ENCODE data around the gene SLC16A6. TPM values are rescaled to one million over a fixed set of nuclear protein-coding genes. Genes with fewer than 3 reads are reported as not detected.

Gene SLC16A6
- total RNA-seq, 2 donors from 2014 or later = 0.41 to 1.2 TPM

DNA sequence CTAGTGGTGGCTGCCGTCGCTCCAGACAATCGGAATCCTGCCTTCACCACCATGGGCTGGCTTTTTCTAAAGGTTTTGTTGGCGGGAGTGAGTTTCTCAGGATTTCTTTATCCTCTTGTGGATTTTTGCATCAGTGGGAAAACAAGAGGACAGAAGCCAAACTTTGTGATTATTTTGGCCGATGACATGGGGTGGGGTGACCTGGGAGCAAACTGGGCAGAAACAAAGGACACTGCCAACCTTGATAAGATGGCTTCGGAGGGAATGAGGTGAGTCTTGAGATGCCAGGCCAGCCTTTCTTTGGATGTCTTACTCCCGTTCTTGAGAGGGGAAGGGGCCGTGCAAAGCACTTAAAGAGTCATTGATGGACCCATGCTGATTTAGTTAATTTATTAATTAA is 16.5 kb upstream of the SLC16A6 start:
- Histone ChIP-seq H3K36me3 (no peaks in the 10 kb centered on the region), H3K4me3 (no peak overlapping the region), H3K27me3 (replicated peaks; ENCODE audit: insufficient read depth) (no peaks in the 10 kb centered on the region), H3K27ac (no peak overlapping the region), H3K4me1 (ENCODE audit: control insufficient read depth in 1 of 2, low read depth in 2 of 2) (no peaks in the 10 kb centered on the region), H3K9me3 (no peaks in the 10 kb centered on the region)
- ATAC-seq (ENCODE audit: insufficient number of reproducible peaks, low FRiP score, low read depth) (no peak), DNase-seq (ENCODE audit: low spot score) (no peak)
- TF ChIP-seq CTCF (IDR thresholded peaks at IDR 0.05) = no peak

DNA sequence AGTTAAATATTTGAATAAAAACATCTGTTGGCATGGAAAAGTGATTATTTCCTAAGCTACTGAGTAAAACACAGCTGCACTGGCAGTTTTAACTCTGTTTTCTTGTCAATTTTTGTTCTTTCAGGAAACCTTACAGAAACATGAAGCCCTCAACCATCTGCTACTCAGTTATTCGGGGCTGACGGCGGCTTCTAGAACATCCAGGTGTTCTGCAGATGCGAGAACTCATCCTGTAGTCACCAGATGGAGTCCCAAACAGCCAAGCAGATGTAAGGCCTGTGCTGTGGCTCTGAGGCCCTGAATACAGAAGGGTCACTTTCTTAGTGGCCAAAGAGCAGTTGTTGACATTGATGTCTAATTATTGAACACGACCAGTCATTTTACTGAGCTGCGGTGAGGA is 15.9 kb upstream of the SLC16A6 start:
- H3K36me3 ChIP-seq = no peaks in the 10 kb centered on the region
- ATAC-seq (ENCODE audit: insufficient number of reproducible peaks, low FRiP score, low read depth) (no peak), DNase-seq (ENCODE audit: low spot score) (no peak)
- H3K27ac ChIP-seq = no peak overlapping the region
- H3K27me3 ChIP-seq (replicated peaks; ENCODE audit: insufficient read depth) = no peaks in the 10 kb centered on the region
- TF ChIP-seq CTCF (IDR thresholded peaks at IDR 0.05) = no peak
- H3K4me3 ChIP-seq = no peak overlapping the region
- no peaks in the 10 kb centered on the region for H3K4me1 ChIP-seq (ENCODE audit: control insufficient read depth in 1 of 2, low read depth in 2 of 2)
- H3K9me3 ChIP-seq = no peaks in the 10 kb centered on the region

GRCh38 chr17:68305142-68305541 is 14.2 kb upstream of the SLC16A6 start:
- H3K9me3 ChIP-seq = no peaks in the 10 kb centered on the region

GRCh38 chr17:68304706-68305105 is 13.8 kb upstream of the SLC16A6 start:
- no peak for DNase-seq (ENCODE audit: low spot score)
- Histone ChIP-seq H3K9me3 (no peaks in the 10 kb centered on the region), H3K36me3 (no peaks in the 10 kb centered on the region), H3K27ac (no peak overlapping the region), H3K27me3 (replicated peaks; ENCODE audit: insufficient read depth) (no peaks in the 10 kb centered on the region), H3K4me3 (no peak overlapping the region), H3K4me1 (ENCODE audit: control insufficient read depth in 1 of 2, low read depth in 2 of 2) (no peaks in the 10 kb centered on the region)
- no peak for TF ChIP-seq CTCF (IDR thresholded peaks at IDR 0.05)
- no peak for ATAC-seq (ENCODE audit: insufficient number of reproducible peaks, low FRiP score, low read depth)

More at GRCh38 chr17:68305142-68305541, 14.2 kb upstream of the SLC16A6 start:
- no peak for ATAC-seq (ENCODE audit: insufficient number of reproducible peaks, low FRiP score, low read depth)
- Histone ChIP-seq H3K27ac (no peak overlapping the region), H3K36me3 (no peaks in the 10 kb centered on the region), H3K27me3 (replicated peaks; ENCODE audit: insufficient read depth) (no peaks in the 10 kb centered on the region), H3K4me3 (no peak overlapping the region), H3K4me1 (ENCODE audit: control insufficient read depth in 1 of 2, low read depth in 2 of 2) (no peaks in the 10 kb centered on the region)
- DNase-seq (ENCODE audit: low spot score) = no peak
- no peak for TF ChIP-seq CTCF (IDR thresholded peaks at IDR 0.05)

- Histone ChIP-seq H3K36me3 (no peaks in the 10 kb centered on the region), H3K4me1 (ENCODE audit: control insufficient read depth in 1 of 2, low read depth in 2 of 2) (no peaks in the 10 kb centered on the region), H3K4me3 (no peak overlapping the region), H3K9me3 (no peaks in the 10 kb centered on the region), H3K27ac (no peak overlapping the region), H3K27me3 (replicated peaks; ENCODE audit: insufficient read depth) (no peaks in the 10 kb centered on the region)
- DNase-seq (ENCODE audit: low spot score) = no peak
- TF ChIP-seq CTCF (IDR thresholded peaks at IDR 0.05) = no peak
- no peak for ATAC-seq (ENCODE audit: insufficient number of reproducible peaks, low FRiP score, low read depth)
These were observed 11.7 kb upstream of the SLC16A6 start for GRCh38 chr17:68302666-68303065.

Measured in thoracic aorta (tissue), 2 donors.